H54 (cell line): ENCODE data around the gene NFKBIA.
"Not testable (repeated sequence)": the region's sequence is repeated elsewhere in the genome, so short reads cannot be mapped to it uniquely, and the experiment has no call there.

Experiments used
- DNase-seq: peaks from one replicate; pipeline ENCODE4 v3.0.0; 2011; ENCODE audit warnings: low spot score, mixed read lengths; ENCODE audit not compliant: insufficient read length
- FAIRE-seq: peaks from 3 replicates; lab custom pipeline; 2011; peaks lifted over from hg19 to GRCh38; lab: Jason Lieb, UNC
- POLR2A ChIP-seq: IDR thresholded peaks from 2 replicates; pipeline ENCODE4 v1.6.1; 2011; ENCODE audit warnings: low read depth, mild to moderate bottlenecking, low read length

The NFKBIA gene

DNA sequence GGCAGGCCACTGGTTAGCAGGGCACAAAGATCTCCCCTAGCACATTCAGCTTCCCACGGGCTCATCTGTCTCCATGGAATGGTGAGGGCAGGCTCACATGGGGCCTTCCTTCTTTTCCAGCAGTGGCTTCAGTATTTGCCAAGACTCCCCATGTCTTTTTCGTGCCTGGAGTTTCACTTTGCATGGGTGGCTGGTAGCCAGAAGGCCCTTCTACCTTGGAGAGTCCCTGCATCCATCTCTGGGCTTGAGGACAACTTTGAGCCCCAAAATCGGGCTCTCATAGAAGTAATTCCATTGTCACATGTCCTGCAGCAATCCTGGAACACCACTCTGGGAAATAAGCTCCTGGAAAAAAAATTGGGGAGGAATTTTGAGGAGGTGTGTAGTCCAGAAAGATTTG is 42.1 kb downstream of the NFKBIA start:
- no peak for FAIRE-seq
- no peak for DNase-seq
- no peak for TF ChIP-seq POLR2A

DNA sequence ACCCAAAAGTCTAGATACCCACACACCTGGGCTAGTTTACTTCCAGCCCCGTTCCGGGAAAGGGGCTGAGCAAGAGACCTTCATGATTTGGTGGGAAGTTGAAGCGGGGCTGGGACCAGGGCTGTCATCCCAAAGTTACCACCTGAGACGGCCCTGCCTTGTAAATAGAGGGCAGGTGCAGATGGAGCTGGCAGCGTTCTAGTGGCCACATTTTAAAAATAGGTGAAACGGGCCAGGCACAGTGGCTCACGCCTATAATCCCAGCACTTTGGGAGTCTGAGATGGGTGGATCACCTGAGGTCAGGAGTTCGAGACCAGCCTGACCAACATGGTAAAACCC is 43.4 kb downstream of the NFKBIA start:
- TF ChIP-seq POLR2A = no peak
- FAIRE-seq = no peak
- no peak for DNase-seq

DNA sequence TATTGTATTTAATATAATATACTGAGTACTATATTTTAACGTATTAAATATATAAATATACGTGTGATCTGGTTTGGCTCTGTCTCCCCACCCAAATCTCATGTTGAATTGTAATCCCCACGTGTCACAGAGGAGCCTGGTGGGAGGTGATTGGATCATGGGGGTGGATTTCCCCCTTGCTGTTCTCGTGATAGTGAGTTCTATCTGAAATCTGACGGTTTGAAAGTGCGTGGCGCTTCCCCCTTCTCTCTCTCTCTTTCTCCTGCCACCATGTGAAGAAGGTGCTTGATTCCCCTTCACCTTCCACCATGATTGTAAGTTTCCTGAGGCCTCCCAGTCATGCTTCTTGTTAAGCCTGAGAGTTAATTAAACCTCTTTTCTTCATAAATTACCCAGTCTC is 44.9 kb downstream of the NFKBIA start:
- DNase-seq, FAIRE-seq: not testable (repeated sequence)

DNA sequence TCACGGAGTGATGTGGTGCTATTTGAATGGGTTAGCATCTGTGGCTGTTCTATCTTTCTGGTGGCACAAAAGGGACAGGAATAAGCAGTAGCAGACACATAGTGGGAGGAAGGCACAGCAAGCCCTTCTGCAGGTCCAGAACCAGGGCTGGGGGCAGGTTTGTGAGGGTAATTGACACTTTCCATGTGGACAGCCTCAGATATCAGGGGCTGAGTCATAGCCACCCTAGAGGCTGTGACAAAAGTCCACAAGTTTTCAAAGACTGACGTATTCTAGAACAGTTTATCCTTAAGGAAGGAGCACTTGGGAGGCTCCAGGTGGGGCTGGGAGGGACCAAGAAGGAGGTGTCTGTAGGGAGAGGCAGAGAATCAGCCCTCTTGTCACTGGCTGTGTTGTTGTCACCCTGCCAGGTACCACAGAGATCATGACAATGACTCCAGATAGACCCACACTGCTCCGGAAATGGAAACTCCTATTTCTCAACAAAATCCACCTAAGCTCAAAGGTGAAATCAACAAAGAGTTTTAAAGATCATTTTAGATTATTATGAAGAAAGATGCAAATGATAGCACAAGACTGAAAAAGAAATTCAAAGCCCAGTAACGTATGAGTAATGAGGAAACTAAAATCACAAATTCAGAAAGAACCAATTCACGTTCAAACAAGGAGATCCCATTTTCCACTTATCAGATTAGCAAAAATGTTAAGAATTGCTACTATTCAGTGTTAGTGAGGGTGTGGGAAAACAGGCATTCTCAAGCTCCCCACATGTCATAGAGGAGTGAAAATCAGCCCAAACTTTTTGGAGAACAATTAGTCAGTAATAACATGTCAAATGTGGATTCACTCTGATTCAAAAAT is 48.3 kb downstream of the NFKBIA start:
- TF ChIP-seq POLR2A = no peak
- FAIRE-seq = no peak
- no peak for DNase-seq

DNA sequence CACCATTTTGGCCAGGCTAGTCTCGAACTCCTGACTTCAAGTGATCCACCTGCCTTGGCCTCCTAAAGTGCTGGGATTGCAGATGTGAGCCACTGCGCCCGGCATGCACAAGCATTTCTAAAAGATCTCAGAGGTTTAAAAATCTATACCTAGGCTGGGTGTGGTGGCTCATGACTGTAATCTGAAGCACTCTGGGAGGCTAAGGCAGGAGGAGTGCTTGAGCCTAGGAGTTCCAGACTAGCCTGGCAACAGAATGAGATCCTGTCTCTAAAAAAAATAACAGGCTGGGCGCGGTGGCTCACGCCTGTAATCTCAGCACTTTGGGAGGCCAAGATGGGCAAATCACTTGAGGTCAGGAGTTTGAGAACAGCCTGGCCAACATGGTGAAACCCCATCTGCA is 49.3 kb downstream of the NFKBIA start:
- not testable (repeated sequence) for DNase-seq, FAIRE-seq

DNA sequence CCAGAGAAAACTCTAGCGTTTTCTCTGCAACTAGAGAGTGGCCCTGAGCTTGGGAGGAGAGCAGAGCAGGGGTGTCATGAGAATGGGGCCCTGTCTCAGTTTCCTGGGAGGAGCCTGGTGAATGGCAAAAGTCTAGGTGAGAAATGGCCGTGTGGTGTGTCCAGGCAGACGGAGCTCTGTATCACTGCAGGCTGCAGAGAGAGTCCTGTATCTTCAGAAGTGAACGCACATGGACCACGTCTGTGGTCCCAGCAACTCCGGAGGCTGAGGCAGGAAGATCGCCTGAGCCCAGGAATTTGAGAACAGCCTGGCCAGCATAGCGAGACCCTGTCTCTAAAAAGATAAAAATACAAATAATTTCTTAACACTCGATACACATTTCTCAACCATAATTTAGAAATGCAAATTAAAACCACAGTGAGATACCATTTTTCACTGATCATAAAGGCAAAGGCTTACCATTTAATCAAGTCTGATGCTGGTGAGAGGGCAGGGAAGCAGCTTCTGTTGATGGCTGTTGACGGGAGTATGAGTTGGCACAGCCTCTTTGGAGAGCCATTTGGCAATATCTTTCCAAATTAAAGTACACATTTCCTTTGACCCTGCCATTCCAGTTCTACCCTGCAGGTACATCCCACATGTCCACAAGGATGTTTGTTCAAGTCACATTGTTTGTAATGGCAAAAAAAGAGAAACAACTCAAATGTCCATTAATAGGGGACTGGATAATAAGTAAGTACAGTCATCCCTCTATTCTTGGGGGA is 51.0 kb downstream of the NFKBIA start:
- DNase-seq (no peak), FAIRE-seq (no peak)
- no peak for TF ChIP-seq POLR2A

DNA sequence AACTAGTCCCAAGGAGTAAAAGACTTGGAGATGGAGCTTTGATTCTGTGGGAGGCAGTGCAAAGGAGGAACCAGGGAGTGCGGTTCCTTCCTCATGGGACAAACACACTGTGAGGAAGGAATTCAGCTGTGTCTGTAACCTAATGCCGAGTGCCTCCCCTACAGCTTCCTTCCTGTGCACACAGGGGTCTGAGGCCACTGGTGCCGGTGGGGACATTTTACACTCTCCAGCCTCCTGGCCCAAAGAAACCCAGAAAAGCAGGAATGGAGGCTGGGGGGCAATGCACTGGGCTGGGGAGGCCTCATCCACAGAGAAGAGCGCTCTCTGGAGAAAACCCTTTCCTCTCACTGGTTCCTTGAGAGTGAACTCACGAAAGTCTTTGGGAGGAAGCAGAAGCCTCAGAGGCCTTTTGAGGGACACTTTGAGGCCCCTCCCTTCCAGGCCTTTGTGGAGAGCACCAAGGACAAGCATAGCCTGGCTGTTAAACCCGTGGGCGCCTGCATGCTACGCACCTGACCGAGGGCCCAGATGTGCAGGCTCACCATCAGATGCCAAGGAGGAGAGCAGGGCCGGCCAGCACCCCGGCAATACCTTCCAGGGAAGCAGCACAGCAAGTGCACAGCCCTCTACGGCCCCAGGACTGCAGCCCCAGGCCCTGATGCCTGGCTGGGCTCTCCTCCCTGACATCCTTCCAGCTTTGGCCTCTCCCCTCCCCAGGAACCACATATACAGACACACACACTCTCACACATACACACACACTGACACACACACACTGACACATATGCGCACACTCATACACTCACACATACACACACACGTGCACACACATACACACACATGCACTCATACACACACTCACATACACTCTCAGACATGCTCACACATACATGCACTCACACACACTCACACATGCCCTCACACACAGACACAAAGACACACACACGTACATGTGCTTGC is 52.0 kb downstream of the NFKBIA start:
- DNase-seq = no peak
- no peak for TF ChIP-seq POLR2A
- FAIRE-seq = no peak

DNA sequence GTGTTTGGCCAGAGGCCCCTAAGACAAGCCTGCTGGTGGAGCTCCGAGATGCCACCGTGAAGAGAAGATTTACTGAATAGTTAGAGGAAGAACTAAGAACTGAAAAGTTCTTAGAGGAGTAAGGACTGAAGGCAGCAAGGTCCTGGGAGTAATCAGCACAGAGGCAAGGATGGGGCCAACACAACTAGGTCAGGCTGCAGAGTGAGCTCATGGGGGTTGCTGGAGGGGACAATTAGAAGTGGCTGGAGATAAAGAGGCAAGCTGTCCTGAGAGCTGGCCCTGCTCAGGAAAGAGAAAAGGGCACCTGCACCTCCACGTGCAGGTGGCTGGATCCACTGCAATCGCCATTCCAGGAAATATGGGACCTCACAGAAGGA is 52.7 kb downstream of the NFKBIA start:
- TF ChIP-seq POLR2A = no peak
- DNase-seq (no peak), FAIRE-seq (no peak)
